Measurements from ENCODE around the gene MBLAC1.

The MBLAC1 gene

DNA sequence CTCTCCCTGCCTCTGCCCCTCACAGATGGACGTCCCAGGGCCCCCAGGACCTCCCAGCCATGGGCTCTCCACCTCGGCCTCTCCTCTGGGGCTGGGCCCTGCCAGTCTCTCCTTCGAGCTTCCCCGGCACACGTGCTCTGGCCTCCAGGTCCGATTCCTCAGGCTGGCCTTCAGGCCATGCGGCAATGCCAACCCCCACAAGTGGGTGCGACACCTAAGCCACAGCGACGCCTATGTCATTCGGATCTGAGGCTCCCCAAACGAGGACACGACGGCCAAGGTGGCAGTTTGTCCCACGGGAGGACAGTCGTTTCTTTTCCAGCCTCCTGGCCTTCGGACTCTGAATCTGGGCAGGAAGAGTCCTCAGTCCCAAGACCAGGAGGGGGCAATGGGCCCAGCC is 20.1 kb upstream of the MBLAC1 start:
- TF ChIP-seq PAX5 (IDR thresholded peaks at IDR 0.05; ENCODE audit: insufficient read depth, low read length, severe bottlenecking): no peak
- TF ChIP-seq TAF1 (IDR thresholded peaks at IDR 0.05; ENCODE audit: low read depth, low read length): no peak
- TF ChIP-seq SPI1 (IDR thresholded peaks at IDR 0.05; ENCODE audit: low read depth, low read length): no peak
- no peak for TF ChIP-seq POLR2AphosphoS5 (IDR thresholded peaks at IDR 0.05; ENCODE audit: low read depth, low read length)
- TF ChIP-seq POLR2A (IDR thresholded peaks at IDR 0.05; ENCODE audit: low read depth, low read length): no peak
- TF ChIP-seq POU2F2 (IDR thresholded peaks at IDR 0.05; ENCODE audit: low read depth, low read length): no peak
- FAIRE-seq: no peak
- DNase-seq (ENCODE audit: insufficient read length, low spot score): no peak

DNA sequence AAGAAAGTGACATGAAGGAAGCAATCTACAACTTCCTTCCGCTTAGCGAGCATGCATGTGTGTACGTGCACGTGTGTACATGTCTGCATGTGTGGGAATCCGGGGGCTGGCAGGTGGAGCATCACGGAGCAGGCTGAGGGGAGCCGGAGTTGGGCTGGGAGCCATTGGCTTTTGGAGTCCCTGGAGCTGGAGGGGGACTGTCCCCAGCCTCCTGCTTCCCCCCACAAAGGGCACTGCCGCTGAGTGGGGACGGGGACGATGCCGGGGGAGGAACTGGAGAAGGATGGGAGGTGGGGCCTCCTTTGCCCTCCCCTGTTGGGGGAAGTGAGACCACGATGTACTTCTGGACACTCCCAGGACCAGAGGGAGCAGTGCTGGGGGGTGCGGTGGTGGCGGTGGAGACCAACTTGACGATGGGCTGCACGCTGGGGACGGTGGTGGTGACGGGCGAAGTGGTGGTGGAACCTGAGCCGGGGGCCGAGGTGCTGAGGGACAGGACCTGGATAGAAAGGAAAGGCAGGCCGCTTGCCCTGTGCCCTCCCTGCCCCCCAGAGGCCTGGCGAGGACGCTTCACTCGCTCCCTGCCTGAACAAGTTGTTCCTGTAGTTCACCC is 19.5 kb upstream of the MBLAC1 start:
- no peak for TF ChIP-seq POLR2A (IDR thresholded peaks at IDR 0.05; ENCODE audit: low read depth, low read length)
- no peak for TF ChIP-seq POU2F2 (IDR thresholded peaks at IDR 0.05; ENCODE audit: low read depth, low read length)
- no peak for TF ChIP-seq POLR2AphosphoS5 (IDR thresholded peaks at IDR 0.05; ENCODE audit: low read depth, low read length)
- TF ChIP-seq PAX5 (IDR thresholded peaks at IDR 0.05; ENCODE audit: insufficient read depth, low read length, severe bottlenecking): no peak
- TF ChIP-seq TAF1 (IDR thresholded peaks at IDR 0.05; ENCODE audit: low read depth, low read length): no peak
- TF ChIP-seq SPI1 (IDR thresholded peaks at IDR 0.05; ENCODE audit: low read depth, low read length): no peak
- no peak for FAIRE-seq
- DNase-seq (ENCODE audit: insufficient read length, low spot score): no peak

DNA sequence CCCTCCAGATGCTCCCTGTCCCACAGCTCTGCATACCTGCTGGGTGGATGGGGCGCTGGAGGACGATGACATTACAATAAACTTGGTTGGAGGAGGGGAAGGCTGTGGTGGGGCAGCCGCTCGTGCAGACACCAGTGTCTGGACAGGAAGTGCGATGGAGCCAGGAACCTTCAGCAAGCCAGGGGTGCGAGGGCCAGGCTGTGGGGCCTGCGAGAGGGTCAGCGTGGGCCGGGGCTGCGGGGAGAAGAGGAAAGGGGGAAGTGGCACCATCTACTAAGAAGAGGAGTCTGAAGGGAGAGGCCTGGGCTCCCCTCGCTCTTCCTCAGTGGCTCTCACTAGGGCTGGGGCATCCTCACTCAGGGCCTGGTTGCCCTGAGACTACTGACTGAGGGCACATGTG is 18.9 kb upstream of the MBLAC1 start:
- TF ChIP-seq POU2F2 (IDR thresholded peaks at IDR 0.05; ENCODE audit: low read depth, low read length) (no peak), PAX5 (IDR thresholded peaks at IDR 0.05; ENCODE audit: insufficient read depth, low read length, severe bottlenecking) (no peak), TAF1 (IDR thresholded peaks at IDR 0.05; ENCODE audit: low read depth, low read length) (no peak), POLR2A (IDR thresholded peaks at IDR 0.05; ENCODE audit: low read depth, low read length) (no peak), POLR2AphosphoS5 (IDR thresholded peaks at IDR 0.05; ENCODE audit: low read depth, low read length) (no peak), SPI1 (IDR thresholded peaks at IDR 0.05; ENCODE audit: low read depth, low read length) (no peak)
- no peak for DNase-seq (ENCODE audit: insufficient read length, low spot score)

DNA sequence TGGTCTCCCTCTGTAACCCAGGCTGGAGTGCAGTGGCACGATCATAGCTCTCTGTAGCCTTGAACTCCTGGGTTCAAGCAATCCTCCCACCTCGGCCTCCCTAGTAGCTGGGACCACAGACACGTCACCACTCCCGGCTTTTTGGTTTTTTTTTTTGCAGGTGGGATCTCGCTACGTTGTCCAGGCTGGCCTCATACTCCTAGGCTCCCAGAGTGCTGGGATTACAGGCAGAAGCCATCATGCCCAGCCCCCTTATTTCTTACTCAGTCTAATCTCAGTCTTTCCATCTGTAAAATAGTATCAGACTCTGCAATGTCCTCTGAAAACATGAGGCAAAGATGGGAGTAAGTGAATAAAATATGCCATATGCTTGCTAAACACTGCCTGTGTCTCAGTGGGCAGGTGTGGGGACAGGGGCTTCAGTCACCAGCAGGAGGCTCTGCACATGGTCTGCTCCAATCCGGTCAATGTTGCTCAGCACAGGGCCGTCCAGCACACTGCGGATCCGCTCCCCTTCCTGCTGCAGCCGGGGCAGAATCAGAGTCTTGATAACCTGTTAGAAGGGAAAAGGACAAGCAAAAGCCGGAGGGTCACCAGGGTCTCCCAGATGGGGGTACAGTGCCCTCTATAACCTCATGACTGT is 17.1 kb upstream of the MBLAC1 start:
- FAIRE-seq (no peak), DNase-seq (ENCODE audit: insufficient read length, low spot score) (no peak)
- TF ChIP-seq POLR2AphosphoS5 (IDR thresholded peaks at IDR 0.05; ENCODE audit: low read depth, low read length): no peak
- no peak for TF ChIP-seq POU2F2 (IDR thresholded peaks at IDR 0.05; ENCODE audit: low read depth, low read length)
- no peak for TF ChIP-seq PAX5 (IDR thresholded peaks at IDR 0.05; ENCODE audit: insufficient read depth, low read length, severe bottlenecking)
- TF ChIP-seq SPI1 (IDR thresholded peaks at IDR 0.05; ENCODE audit: low read depth, low read length): no peak
- TF ChIP-seq POLR2A (IDR thresholded peaks at IDR 0.05; ENCODE audit: low read depth, low read length): no peak
- no peak for TF ChIP-seq TAF1 (IDR thresholded peaks at IDR 0.05; ENCODE audit: low read depth, low read length)

More for the DNA sequence above, 18.9 kb upstream of the MBLAC1 start:
- no peak for FAIRE-seq

DNA sequence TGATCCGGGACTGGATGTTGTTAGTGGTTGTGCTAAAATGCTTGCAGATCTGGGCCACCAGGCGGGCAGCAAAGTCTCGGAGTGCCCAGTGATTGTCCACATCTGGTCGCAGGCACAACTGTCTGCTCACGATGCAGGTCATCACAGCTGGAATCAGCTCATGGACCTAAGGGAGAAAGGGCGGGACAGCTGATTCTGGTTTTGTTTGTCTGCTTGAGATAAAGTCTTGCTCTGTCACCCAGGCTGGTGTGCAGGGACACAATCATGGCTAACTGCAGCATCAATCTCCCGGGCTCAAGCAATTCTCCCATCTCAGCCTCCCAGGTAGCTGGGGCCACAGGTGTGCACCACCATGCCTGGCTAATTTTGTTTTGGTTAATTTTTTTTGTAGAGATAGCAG is 15.6 kb upstream of the MBLAC1 start:
- FAIRE-seq (no peak), DNase-seq (ENCODE audit: insufficient read length, low spot score) (no peak)
- TF ChIP-seq POLR2A (IDR thresholded peaks at IDR 0.05; ENCODE audit: low read depth, low read length) (no peak), SPI1 (IDR thresholded peaks at IDR 0.05; ENCODE audit: low read depth, low read length) (no peak), POLR2AphosphoS5 (IDR thresholded peaks at IDR 0.05; ENCODE audit: low read depth, low read length) (no peak), TAF1 (IDR thresholded peaks at IDR 0.05; ENCODE audit: low read depth, low read length) (no peak), POU2F2 (IDR thresholded peaks at IDR 0.05; ENCODE audit: low read depth, low read length) (no peak), PAX5 (IDR thresholded peaks at IDR 0.05; ENCODE audit: insufficient read depth, low read length, severe bottlenecking) (no peak)

DNA sequence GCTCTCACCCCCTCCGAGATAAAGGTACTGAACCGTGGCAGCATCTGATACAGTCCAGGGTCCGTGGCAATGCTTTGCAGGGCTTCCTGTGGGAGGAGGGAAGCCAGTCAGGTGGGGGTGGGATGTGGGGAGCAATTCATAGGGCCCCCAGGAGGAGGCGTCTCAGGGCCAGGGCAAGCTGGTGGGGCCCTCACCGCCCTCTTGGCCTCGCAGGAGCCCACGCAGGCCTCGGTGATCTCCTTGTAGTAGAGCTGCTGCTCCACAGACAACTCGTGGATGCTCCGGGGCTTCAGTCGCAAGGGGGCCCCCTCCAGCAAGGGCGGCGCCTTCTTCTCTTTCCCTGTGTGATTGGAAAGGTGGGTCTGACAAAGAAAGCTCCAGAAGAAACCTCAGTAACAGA is 14.9 kb upstream of the MBLAC1 start:
- no peak for FAIRE-seq
- TF ChIP-seq POU2F2 (IDR thresholded peaks at IDR 0.05; ENCODE audit: low read depth, low read length) (no peak), PAX5 (IDR thresholded peaks at IDR 0.05; ENCODE audit: insufficient read depth, low read length, severe bottlenecking) (no peak), POLR2AphosphoS5 (IDR thresholded peaks at IDR 0.05; ENCODE audit: low read depth, low read length) (no peak), TAF1 (IDR thresholded peaks at IDR 0.05; ENCODE audit: low read depth, low read length) (no peak), SPI1 (IDR thresholded peaks at IDR 0.05; ENCODE audit: low read depth, low read length) (no peak), POLR2A (IDR thresholded peaks at IDR 0.05; ENCODE audit: low read depth, low read length) (no peak)
- DNase-seq (ENCODE audit: insufficient read length, low spot score): no peak

DNA sequence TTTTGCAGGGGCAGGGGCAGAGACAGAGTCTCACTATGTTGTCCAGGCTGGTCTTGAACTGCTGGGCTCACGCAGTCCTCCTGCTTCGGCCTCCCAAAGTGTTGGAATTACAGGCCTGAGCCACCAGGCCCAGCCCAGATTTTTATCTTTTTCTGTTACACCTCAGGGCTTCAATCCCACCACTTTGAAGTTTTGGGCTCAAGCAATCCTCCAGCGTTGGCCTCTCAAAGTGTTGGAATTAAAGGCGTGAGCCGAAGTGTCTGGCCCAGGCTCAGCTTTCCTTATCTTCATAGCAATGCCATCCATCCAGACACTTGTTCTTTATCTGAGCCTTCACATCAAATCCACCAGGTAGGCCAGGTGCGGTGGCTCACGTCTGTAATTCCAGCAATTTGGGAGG is 11.7 kb upstream of the MBLAC1 start:
- DNase-seq (ENCODE audit: insufficient read length, low spot score) (no peak), FAIRE-seq (no peak)
- TF ChIP-seq POLR2AphosphoS5 (IDR thresholded peaks at IDR 0.05; ENCODE audit: low read depth, low read length) (no peak), POU2F2 (IDR thresholded peaks at IDR 0.05; ENCODE audit: low read depth, low read length) (no peak), PAX5 (IDR thresholded peaks at IDR 0.05; ENCODE audit: insufficient read depth, low read length, severe bottlenecking) (no peak), SPI1 (IDR thresholded peaks at IDR 0.05; ENCODE audit: low read depth, low read length) (no peak), TAF1 (IDR thresholded peaks at IDR 0.05; ENCODE audit: low read depth, low read length) (no peak), POLR2A (IDR thresholded peaks at IDR 0.05; ENCODE audit: low read depth, low read length) (no peak)

DNA sequence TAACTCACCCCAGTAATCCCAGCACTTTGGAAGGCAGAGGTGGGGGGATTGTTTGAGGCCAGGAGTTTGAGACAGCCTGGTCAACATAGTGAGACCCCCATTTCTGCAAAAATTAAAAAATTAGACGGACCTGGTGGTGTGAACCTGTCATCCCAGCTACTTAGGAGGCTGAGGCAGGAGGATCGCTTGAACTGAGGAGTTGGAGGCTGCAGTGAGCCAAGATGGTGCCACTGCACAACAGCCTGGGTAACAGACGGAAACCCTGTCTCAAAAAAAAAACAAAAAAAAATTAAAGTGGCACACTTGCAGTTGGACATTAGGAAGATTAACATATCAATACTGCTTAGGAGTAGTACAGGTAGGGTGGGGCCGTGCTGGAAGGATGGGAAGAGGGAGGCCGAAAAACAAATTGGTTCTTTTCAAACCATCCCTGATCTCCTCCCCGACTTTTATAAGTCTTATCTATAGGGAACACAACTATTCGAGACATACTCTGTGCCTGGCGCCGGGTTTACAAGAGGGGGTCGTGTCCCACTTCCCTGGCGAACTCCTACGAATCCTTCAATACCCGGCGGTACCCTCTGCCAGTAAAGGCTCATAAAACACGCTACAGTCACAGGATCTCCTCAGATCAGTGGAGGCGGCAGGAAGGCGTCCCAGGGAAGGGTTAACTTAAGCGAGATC is 8.2 kb upstream of the MBLAC1 start:
- DNase-seq (ENCODE audit: insufficient read length, low spot score): no peak
- TF ChIP-seq TAF1 (IDR thresholded peaks at IDR 0.05; ENCODE audit: low read depth, low read length): no peak
- no peak for TF ChIP-seq POU2F2 (IDR thresholded peaks at IDR 0.05; ENCODE audit: low read depth, low read length)
- TF ChIP-seq POLR2AphosphoS5 (IDR thresholded peaks at IDR 0.05; ENCODE audit: low read depth, low read length): no peak
- no peak for TF ChIP-seq SPI1 (IDR thresholded peaks at IDR 0.05; ENCODE audit: low read depth, low read length)
- no peak for TF ChIP-seq PAX5 (IDR thresholded peaks at IDR 0.05; ENCODE audit: insufficient read depth, low read length, severe bottlenecking)
- no peak for TF ChIP-seq POLR2A (IDR thresholded peaks at IDR 0.05; ENCODE audit: low read depth, low read length)
- no peak for FAIRE-seq
